Dermis microvascular lymphatic vessel endothelial cell (primary cell): Measurements from ENCODE around the gene OR1L6. TPM values are rescaled to one million over a fixed set of nuclear protein-coding genes. Genes with fewer than 3 reads are reported as not detected.

Experiments
- total RNA-seq: library from RNA; depleted of rRNA; stranded (reverse); fragments of >200 nt; gene quantifications from 2 replicates; pipeline ENCODE4 v1.2.1, GENCODE V29; 2014

The OR1L6 gene
- total RNA-seq, 1 donor from 2014 or later, result not detected

Other genes starting within 250 kb of the OR1L6 start
- gene OR1J2, start 231.5 kb upstream of the OR1L6 start, total RNA-seq, result not detected in 2 replicates
- under 0.01 TPM in 1 of 2 replicates, not detected in the other for gene OR1J4, start 223.2 kb upstream of the OR1L6 start, total RNA-seq
- not detected in 2 replicates for gene OR1N1, start 215.0 kb upstream of the OR1L6 start, total RNA-seq
- gene OR1N2, start 189.2 kb upstream of the OR1L6 start, total RNA-seq, result not detected in 2 replicates
- gene OR1L8, start 158.9 kb upstream of the OR1L6 start, total RNA-seq, result 0.13 and 0.25 TPM in 2 replicates
- gene OR1Q1, start 127.6 kb upstream of the OR1L6 start, total RNA-seq, result not detected in 2 replicates
- gene OR1B1, start 84.7 kb upstream of the OR1L6 start, total RNA-seq, result 0.25 and 0.26 TPM in 2 replicates
- gene OR1L1, start 80.6 kb upstream of the OR1L6 start, total RNA-seq, result not detected in 2 replicates
- gene OR1L3, start 67.2 kb upstream of the OR1L6 start, total RNA-seq, result not detected in 2 replicates
- gene OR1L4, start 18.3 kb upstream of the OR1L6 start, total RNA-seq, result not detected in 2 replicates
- gene OR5C1, start 46.6 kb downstream of the OR1L6 start, total RNA-seq, result not detected in 2 replicates
- gene OR1K1, start 57.8 kb downstream of the OR1L6 start, total RNA-seq, result not detected in 2 replicates
- gene PDCL, start 86.3 kb downstream of the OR1L6 start, total RNA-seq, result 69.7 and 86.1 TPM in 2 replicates
- gene RC3H2, start 163.1 kb downstream of the OR1L6 start, total RNA-seq, result 57.0 and 92.5 TPM in 2 replicates
- gene ZBTB6, start 171.0 kb downstream of the OR1L6 start, total RNA-seq, result 10.7 and 12.0 TPM in 2 replicates
- 2.6 and 3.5 TPM in 2 replicates for gene ZBTB26, start 189.2 kb downstream of the OR1L6 start, total RNA-seq
- 34.4 and 46.7 TPM in 2 replicates for gene RABGAP1, start 198.7 kb downstream of the OR1L6 start, total RNA-seq